Tongue (tissue), 2 donors: ENCODE measurements around the gene IRF7. TPM values are rescaled to one million over a fixed set of nuclear protein-coding genes. Genes with fewer than 3 reads are reported as not detected.

Source experiments
- DNase-seq: peaks from one replicate; pipeline ENCODE4 v3.0.0-alpha.2; 2015
- total RNA-seq: library from RNA; depleted of rRNA; stranded (reverse); fragments of >200 nt; gene quantifications from one replicate; pipeline ENCODE4 v1.2.3, GENCODE V29; 2014

Gene IRF7
- total RNA-seq, 1 donor from 2014 or later, result 12.5 TPM

DNA sequence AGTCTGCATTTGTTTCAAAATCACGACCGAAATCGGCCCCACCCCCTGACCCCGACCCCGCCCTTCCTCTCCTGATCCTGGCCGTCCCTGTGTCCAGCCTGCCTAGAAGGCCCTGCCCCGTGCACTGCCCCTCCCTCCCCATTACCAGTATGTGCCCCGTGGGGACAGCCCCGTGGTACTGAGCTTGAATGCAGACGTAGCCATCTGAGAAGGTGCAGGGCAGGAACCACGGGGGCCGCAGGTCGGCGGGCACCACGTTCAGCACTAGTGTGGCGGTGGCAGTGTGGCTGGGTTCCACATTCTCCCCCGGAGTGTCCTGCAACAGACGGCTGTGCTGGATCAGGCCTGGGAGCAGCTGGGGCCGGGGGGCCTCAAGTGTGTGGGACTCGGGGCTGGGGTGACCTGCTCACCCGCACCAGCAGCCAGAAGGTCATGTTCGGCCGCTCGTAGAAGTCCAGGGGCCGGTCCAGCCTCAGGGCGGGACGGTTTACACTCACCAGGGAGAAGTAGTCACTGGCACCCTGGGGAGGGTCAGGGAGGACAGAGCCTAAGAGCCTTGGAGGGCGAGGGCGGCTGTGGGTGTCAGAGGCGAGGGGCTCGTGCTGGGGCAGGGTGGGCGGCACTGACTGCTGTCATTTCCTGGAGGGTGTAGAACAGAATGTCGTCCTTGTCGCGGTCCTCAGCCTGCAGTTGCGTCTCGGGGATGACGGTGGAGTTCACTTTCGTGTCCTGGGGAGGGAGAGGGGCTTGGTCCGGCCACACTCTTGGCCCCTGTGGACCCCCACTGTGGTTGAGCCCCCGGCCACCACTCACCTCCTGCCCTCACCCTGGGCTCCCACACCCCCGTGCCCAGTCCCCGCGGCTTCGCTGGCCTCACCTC lies 5.4 kb upstream of the IRF7 start:
- DNase-seq, result no peak

DNA sequence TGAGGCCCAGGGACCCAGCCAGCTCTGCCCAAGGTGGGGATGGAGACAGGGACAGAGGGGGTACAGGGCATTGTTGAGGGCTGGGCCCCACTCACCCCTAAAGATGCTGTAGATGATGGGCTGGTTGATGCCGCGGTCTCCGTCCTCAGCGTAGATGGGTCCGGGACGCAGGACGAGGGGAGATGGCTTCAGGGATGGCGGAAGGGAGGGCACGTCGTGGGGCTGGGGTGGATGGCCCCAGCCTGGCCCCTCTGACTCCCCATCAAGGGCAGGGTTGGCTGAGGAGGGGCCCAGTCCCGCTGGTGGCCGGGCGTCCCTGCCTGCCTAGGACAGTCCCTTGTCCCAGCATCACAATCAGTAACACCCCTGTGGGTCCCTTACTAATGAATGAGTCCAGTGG lies 4.5 kb upstream of the IRF7 start:
- DNase-seq, result no peak

DNA sequence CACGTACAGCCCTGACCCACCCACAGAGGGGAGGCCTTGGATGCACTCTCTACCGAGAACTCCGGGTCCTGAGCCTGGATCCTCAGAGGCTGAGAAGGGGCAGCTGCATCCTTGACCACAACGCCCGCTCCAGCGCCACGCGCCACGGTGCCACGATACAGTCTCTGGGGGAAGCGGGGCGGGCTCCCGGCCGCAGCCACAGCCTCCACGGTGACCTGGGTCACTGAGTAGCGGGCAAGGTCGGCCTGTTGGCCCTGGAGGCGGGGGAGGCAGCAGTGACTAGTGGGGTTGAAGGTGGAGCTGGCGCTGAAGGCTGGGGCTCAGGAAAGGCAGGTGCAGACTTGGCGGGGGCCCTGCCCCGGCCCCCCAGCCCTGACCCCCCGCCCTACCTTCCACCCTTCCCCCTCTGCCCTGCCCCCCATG lies 3.9 kb upstream of the IRF7 start:
- DNase-seq, result no peak

GRCh38 chr11:618856-619627 lies 3.3 kb upstream of the IRF7 start:
- DNase-seq, result no peak

DNA sequence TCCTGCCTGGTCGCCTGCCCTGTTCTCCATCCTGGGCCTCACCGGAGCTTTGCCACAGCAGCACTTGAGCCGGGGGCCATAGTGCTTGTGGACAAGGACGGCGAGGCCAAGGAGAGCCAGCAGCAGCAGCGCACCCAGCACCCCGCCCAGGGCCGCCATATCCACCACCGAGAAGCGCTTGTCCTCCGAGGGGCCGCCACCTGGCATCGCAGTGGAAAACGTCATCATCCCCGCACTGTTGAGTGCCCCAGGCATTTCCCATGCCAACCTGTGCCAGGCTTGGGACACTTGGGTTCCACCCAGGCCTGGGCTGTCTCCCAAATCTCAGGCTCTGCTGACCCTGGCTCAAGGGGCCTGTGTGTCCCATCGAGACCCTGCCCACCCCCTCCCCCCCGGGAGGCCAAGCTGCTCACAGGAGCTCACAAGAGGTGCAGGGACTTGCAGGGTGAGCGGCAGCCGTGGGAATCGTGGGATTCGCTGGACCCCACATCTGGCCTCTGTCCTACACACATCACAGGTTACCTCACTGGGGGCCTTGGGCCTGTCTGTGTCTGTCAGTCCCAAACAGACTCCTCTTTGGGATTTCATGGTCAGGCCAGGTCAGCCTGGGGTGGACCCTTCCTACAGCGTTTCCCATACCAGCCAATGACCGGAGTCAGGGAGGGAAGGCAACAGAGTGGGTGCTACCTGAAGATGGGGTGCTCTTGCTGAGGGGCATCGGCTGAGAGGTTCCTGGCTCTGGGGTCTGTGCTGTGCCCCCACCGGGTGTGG lies 2.3 kb upstream of the IRF7 start:
- DNase-seq, result no peak

GRCh38 chr11:617199-617911 lies 1.6 kb upstream of the IRF7 start:
- no peak for DNase-seq

GRCh38 chr11:616320-617198 lies 809 bp upstream of the IRF7 start:
- DNase-seq, result no peak

DNA sequence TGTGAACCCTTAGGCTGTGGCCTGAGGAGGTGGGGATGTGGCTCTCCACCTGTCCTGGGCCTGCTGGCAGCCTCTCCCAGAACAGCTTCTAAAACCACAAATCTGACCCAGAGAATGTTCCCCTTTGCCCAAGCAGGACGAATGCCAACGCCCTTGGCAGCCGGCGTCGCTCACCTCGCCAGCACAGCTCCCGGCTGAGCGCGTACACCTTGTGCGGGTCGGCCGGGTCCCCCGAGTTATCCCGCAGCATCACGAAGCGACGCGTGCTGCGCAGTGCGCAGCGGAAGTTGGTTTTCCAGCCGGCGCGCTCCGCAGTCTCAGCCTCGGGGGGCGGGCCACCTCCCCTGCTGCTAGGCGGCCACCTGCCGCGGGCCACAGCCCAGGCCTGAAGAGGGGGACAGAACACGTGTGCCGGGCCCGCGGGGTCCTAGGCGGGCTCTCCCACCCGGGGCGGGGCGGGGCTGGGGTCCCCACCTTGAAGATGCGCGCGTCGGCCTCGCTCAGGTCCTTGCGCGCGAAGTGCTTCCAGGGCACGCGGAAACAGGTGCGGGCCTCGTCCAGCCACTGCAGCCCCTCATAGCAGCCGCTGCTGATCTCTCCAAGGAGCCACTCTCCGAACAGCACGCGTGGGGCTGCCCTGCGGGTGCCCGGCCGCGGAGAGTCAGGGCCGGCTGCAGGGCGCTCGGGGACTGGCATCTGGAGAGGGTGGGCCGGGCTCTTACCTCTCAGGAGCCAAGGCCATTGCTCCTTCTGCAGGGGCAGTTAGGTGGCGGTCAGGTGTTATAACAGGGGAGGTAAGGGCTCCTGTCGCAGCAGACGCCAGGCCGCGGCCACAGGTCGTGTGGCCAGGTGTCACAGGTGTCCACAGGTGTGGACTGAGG lies 887 bp downstream of the IRF7 start:
- DNase-seq, result no peak

GRCh38 chr11:614021-614622 lies 1.6 kb downstream of the IRF7 start:
- DNase-seq, result no peak

GRCh38 chr11:613369-613968 lies 2.3 kb downstream of the IRF7 start:
- DNase-seq, result peak; percentile 63

DNA sequence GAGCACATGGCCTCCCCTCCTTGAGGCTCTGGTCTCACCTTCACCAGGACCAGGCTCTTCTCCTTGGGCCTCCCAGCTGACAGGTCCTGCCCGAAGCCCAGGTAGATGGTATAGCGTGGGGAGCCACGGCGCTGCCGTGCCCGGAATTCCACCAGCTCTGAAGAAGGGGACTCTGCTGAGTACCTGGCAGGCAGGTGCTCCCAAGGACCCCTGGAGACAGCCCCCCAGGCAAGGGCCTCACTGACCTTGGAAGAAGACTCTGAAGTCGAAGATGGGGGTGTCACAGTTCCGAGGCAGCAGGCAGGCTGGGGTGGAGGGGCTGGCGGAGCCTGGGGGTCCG lies 2.8 kb downstream of the IRF7 start:
- DNase-seq, result no peak

- peak; percentile 90 for DNase-seq
These were observed 3.4 kb downstream of the IRF7 start for GRCh38 chr11:612201-612960.

- DNase-seq, result no peak
These were observed 4.5 kb downstream of the IRF7 start for GRCh38 chr11:611001-611996.

- DNase-seq, result no peak
These were observed 5.5 kb downstream of the IRF7 start for GRCh38 chr11:610146-610801.

- DNase-seq, result no peak
These were observed 6.4 kb downstream of the IRF7 start for GRCh38 chr11:609341-609811.

- no peak for DNase-seq
These were observed 6.9 kb downstream of the IRF7 start for GRCh38 chr11:608791-609251.
